HFFc6 (cell line): ENCODE data around the gene FBN3. TPM values are rescaled to one million over a fixed set of nuclear protein-coding genes. Genes with fewer than 3 reads are reported as not detected.

Source experiments
- DNase-seq: peaks from one replicate; pipeline ENCODE4 v3.0.0-alpha.2; 2018
- H3K27ac Mint-ChIP-seq: 2 replicates; pipeline ENCODE4 v1.8.0; 2020; ENCODE audit warnings: mild to moderate bottlenecking, mixed read lengths
- H3K27me3 Mint-ChIP-seq: 2 replicates; pipeline ENCODE4 v1.8.0; 2021; ENCODE audit warnings: mild to moderate bottlenecking, moderate library complexity, mixed read lengths; ENCODE audit not compliant: insufficient read depth
- H3K36me3 Mint-ChIP-seq: 2 replicates; pipeline ENCODE4 v1.8.0; 2021; ENCODE audit warnings: low read depth, mixed read lengths
- H3K4me1 Mint-ChIP-seq: 2 replicates; pipeline ENCODE4 v1.8.0; 2020; ENCODE audit warnings: low read depth, mixed read lengths
- H3K4me3 Mint-ChIP-seq: 2 replicates; pipeline ENCODE4 v1.8.0; 2020; ENCODE audit warnings: mild to moderate bottlenecking, moderate library complexity, mixed read lengths
- H3K9me3 Mint-ChIP-seq: 2 replicates; pipeline ENCODE4 v1.8.0; 2020; ENCODE audit warnings: mild to moderate bottlenecking, mixed read lengths
- total RNA-seq, 6 experiments: library from RNA; stranded (reverse); fragmentation: NEBNext Ultra II Directional; extraction: Animal tissue kit (Norgen Biotek cat#: 25700); gene quantifications; 2 replicates in 1 of 6; 3 replicates in 5 of 6; pipeline ENCODE4 v1.2.3, GENCODE V29; 2021
- TF ChIP-seq, protein P1 (sequence below): fragments of 200-600 bp; sonication (generic); IDR thresholded peaks from 2 replicates; pipeline ENCODE4 v1.5.0; 2021; ENCODE audit warnings: antibody characterized with exemption, mild to moderate bottlenecking

The FBN3 gene
- total RNA-seq, 6 experiments from 2014 or later, result not detected

- DNase-seq, result peak; percentile 12
- Mint-ChIP-seq H3K36me3 (no peaks in the 10 kb centered on the region), H3K27me3 (peaks cover 2% of the 10 kb centered on the region), H3K4me1 (no peaks in the 10 kb centered on the region), H3K27ac (no peak overlapping the region), H3K9me3 (no peaks in the 10 kb centered on the region), H3K4me3 (no peak overlapping the region)
- TF ChIP-seq, protein P1, sequence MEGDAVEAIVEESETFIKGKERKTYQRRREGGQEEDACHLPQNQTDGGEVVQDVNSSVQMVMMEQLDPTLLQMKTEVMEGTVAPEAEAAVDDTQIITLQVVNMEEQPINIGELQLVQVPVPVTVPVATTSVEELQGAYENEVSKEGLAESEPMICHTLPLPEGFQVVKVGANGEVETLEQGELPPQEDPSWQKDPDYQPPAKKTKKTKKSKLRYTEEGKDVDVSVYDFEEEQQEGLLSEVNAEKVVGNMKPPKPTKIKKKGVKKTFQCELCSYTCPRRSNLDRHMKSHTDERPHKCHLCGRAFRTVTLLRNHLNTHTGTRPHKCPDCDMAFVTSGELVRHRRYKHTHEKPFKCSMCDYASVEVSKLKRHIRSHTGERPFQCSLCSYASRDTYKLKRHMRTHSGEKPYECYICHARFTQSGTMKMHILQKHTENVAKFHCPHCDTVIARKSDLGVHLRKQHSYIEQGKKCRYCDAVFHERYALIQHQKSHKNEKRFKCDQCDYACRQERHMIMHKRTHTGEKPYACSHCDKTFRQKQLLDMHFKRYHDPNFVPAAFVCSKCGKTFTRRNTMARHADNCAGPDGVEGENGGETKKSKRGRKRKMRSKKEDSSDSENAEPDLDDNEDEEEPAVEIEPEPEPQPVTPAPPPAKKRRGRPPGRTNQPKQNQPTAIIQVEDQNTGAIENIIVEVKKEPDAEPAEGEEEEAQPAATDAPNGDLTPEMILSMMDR, result no peak
Observed at GRCh38 chr19:8023371-8023770, 126.0 kb downstream of the FBN3 start.

GRCh38 chr19:8022275-8022674 lies 127.1 kb downstream of the FBN3 start:
- Mint-ChIP-seq H3K4me3 (no peak overlapping the region), H3K4me1 (no peaks in the 10 kb centered on the region), H3K9me3 (no peaks in the 10 kb centered on the region), H3K27ac (no peak overlapping the region), H3K36me3 (peaks cover 3% of the 10 kb centered on the region), H3K27me3 (peaks cover 2% of the 10 kb centered on the region)
- DNase-seq, result no peak
- TF ChIP-seq, protein P1, result no peak

DNA sequence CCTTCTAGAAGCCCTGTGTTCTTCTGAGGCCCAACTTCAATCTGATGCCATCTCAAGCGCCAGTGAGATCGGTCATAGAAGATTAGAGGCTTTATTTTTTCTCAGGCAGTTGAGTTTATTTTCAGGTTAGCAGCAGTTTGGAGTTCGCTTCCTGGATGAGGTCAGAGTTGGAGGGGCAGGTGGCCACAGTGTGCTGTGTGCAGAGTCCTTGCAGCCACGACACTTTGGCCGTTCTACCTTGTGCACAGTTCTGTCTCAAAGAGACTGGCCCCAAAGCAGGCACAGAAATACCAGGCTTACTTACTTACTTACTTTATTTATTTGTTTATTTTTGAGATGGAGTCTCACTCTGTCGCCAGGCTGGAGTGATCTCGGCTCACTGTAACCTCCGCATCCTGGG lies 128.0 kb downstream of the FBN3 start:
- Mint-ChIP-seq H3K36me3 (peaks cover 5% of the 10 kb centered on the region), H3K27ac (no peak overlapping the region), H3K9me3 (no peaks in the 10 kb centered on the region), H3K27me3 (peaks cover 2% of the 10 kb centered on the region), H3K4me3 (no peak overlapping the region), H3K4me1 (no peaks in the 10 kb centered on the region)
- DNase-seq, result no peak
- TF ChIP-seq, protein P1, result no peak

GRCh38 chr19:8020681-8021080 lies 128.7 kb downstream of the FBN3 start:
- no peak overlapping the region for H3K27ac Mint-ChIP-seq
- H3K4me3 Mint-ChIP-seq, result no peak overlapping the region
- H3K9me3 Mint-ChIP-seq, result no peaks in the 10 kb centered on the region
- peaks cover 5% of the 10 kb centered on the region for H3K36me3 Mint-ChIP-seq
- TF ChIP-seq, protein P1, result no peak
- DNase-seq, result no peak
- H3K27me3 Mint-ChIP-seq, result peaks cover 2% of the 10 kb centered on the region
- no peaks in the 10 kb centered on the region for H3K4me1 Mint-ChIP-seq

DNA sequence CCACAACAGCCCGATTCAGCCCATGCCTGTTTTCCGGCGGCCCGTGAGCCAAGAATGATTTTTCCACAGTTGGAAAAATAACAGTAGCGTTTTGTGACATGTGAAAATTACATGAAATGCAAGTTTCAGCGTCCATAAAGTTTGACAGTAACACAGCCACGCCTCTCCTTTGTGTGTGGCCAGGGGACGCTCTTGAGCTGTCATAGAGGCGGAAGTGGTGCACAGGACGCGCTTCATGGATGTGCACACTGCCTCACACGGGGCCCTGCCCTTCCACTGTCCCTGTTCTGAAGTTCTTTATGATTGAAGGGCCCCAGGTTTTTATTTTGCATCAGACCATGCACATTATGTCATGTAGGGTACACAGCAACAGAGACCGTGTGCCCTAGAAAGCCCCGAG lies 131.6 kb downstream of the FBN3 start:
- Mint-ChIP-seq H3K9me3 (no peaks in the 10 kb centered on the region), H3K36me3 (peaks cover 5% of the 10 kb centered on the region), H3K27ac (no peak overlapping the region), H3K4me3 (no peak overlapping the region), H3K27me3 (peaks cover 4% of the 10 kb centered on the region), H3K4me1 (no peaks in the 10 kb centered on the region)
- DNase-seq, result no peak
- TF ChIP-seq, protein P1, result no peak

Other genes with a start within 250 kb of the FBN3 start
- gene MAP2K7, start 245.7 kb downstream of the FBN3 start, total RNA-seq, result 10 to 100 TPM; 21.7 to 25.8 (median 22.8) TPM
- gene TGFBR3L, start 234.8 kb downstream of the FBN3 start, total RNA-seq, result 10 to 100 TPM in 2 of 6 experiments, 1 to 10 TPM in 4; 4.5 to 12.0 (median 7.7) TPM
- 10 to 100 TPM; 22.3 to 27.1 (median 25.2) TPM for gene SNAPC2, start 229.3 kb downstream of the FBN3 start, total RNA-seq
- 10 to 100 TPM in 2 of 6 experiments, 1 to 10 TPM in 4; 5.0 to 14.0 (median 5.4) TPM for gene CTXN1, start 223.5 kb downstream of the FBN3 start, total RNA-seq
- 10 to 100 TPM; 42.9 to 53.5 (median 46.1) TPM for gene TIMM44, start 205.9 kb downstream of the FBN3 start, total RNA-seq
- gene ELAVL1, start 144.0 kb downstream of the FBN3 start, total RNA-seq, result 100 to 1,000 TPM; 105 to 127 (median 115) TPM
- gene CCL25, start 96.8 kb downstream of the FBN3 start, total RNA-seq, result not detected
- not detected for gene CERS4, start 59.8 kb upstream of the FBN3 start, total RNA-seq
- 10 to 100 TPM; 54.2 to 65.7 (median 57.6) TPM for gene CD320, start 158.8 kb upstream of the FBN3 start, total RNA-seq
- gene NDUFA7, start 171.8 kb upstream of the FBN3 start, total RNA-seq, result 10 to 100 TPM; 54.0 to 75.9 (median 61.1) TPM
- 1,000 to 10,000 TPM; 1,135 to 1,536 (median 1,376) TPM for gene RPS28, start 171.9 kb upstream of the FBN3 start, total RNA-seq
- gene KANK3, start 193.7 kb upstream of the FBN3 start, total RNA-seq, result under 1 TPM in 2 of 6 experiments, not detected in 4; 0.26 to 0.30 TPM
- 1 to 10 TPM; 1.5 to 9.8 (median 2.0) TPM for gene ANGPTL4, start 214.6 kb upstream of the FBN3 start, total RNA-seq
- 100 to 1,000 TPM in 1 of 6 experiments, 10 to 100 TPM in 5; 82.5 to 107 (median 92.4) TPM for gene RAB11B, start 240.8 kb upstream of the FBN3 start, total RNA-seq